GM23338 (cell line): Measurements from ENCODE around the gene SRP54. TPM values are rescaled to one million over a fixed set of nuclear protein-coding genes. Genes with fewer than 3 reads are reported as not detected.

Experiments used
- ATAC-seq: fragments of 200-7000 bp; cut with Tn5 transposase; 3 replicates; pipeline ENCODE4 v1.9.1; 2020
- DNase-seq: peaks from one replicate; pipeline ENCODE4 v3.0.0-alpha.2; 2015; ENCODE audit warnings: low spot score
- H2AFZ ChIP-seq: fragments of 200-600 bp; sonication (generic); 2 replicates; pipeline ENCODE4 v1.8.0; 2016; ENCODE audit warnings: antibody characterized with exemption, mild to moderate bottlenecking, moderate library complexity
- H3F3A ChIP-seq: fragments of 200-600 bp; sonication (generic); replicated peaks from 2 replicates; pipeline ENCODE4 v1.8.0; 2017; ENCODE audit warnings: antibody characterized with exemption, mixed run types, low read depth
- H3K27ac ChIP-seq: fragments of 200-600 bp; sonication (generic); 2 replicates; pipeline ENCODE4 v1.6.1; 2016; ENCODE audit warnings: low read depth
- H3K27me3 ChIP-seq: fragments of 200-600 bp; sonication (generic); 2 replicates; pipeline ENCODE4 v1.8.0; 2016; ENCODE audit warnings: mild to moderate bottlenecking, mixed run types, moderate library complexity; ENCODE audit not compliant: insufficient read depth
- H3K36me3 ChIP-seq: fragments of 200-600 bp; sonication (generic); 2 replicates; pipeline ENCODE4 v1.8.0; 2016; ENCODE audit warnings: mild to moderate bottlenecking; ENCODE audit not compliant: insufficient read depth
- H3K4me1 ChIP-seq: fragments of 200-600 bp; sonication (generic); 2 replicates; pipeline ENCODE4 v1.8.0; 2016; ENCODE audit warnings: mild to moderate bottlenecking, moderate library complexity; ENCODE audit not compliant: insufficient read depth
- H3K4me2 ChIP-seq: fragments of 200-600 bp; sonication (generic); 2 replicates; pipeline ENCODE4 v1.7.1; 2017; ENCODE audit warnings: mixed run types
- H3K4me3 ChIP-seq: fragments of 200-600 bp; sonication (generic); 2 replicates; pipeline ENCODE4 v1.6.1; 2016; ENCODE audit warnings: mixed run types
- H3K79me2 ChIP-seq: fragments of 200-600 bp; sonication (generic); replicated peaks from 2 replicates; pipeline ENCODE4 v1.8.0; 2017; ENCODE audit warnings: mild to moderate bottlenecking; ENCODE audit not compliant: insufficient read depth
- H3K9me2 ChIP-seq: fragments of 200-600 bp; sonication (generic); 2 replicates; pipeline ENCODE4 v1.8.0; 2017; ENCODE audit not compliant: insufficient read depth
- H4K20me1 ChIP-seq: fragments of 200-600 bp; sonication (generic); replicated peaks from 2 replicates; pipeline ENCODE4 v1.8.0; 2017; ENCODE audit warnings: mild to moderate bottlenecking; ENCODE audit not compliant: insufficient read depth
- H3K27ac Mint-ChIP-seq: 2 replicates; pipeline ENCODE4 v1.8.0; 2020; ENCODE audit warnings: inconsistent platforms, mild to moderate bottlenecking, moderate library complexity, mixed read lengths
- H3K27me3 Mint-ChIP-seq: 3 replicates; pipeline ENCODE4 v1.8.0; 2022; ENCODE audit warnings: low read depth, mild to moderate bottlenecking, moderate library complexity, mixed read lengths, inconsistent platforms; ENCODE audit not compliant: insufficient read depth, poor library complexity
- H3K36me3 Mint-ChIP-seq: 3 replicates; pipeline ENCODE4 v1.8.0; 2021; ENCODE audit warnings: low read depth, mild to moderate bottlenecking, inconsistent platforms, moderate library complexity, mixed read lengths
- H3K4me1 Mint-ChIP-seq: 3 replicates; pipeline ENCODE4 v1.8.0; 2020; ENCODE audit warnings: mild to moderate bottlenecking, inconsistent platforms, mixed read lengths
- H3K4me3 Mint-ChIP-seq: 3 replicates; pipeline ENCODE4 v1.8.0; 2021; ENCODE audit warnings: moderate library complexity, mild to moderate bottlenecking, inconsistent platforms, mixed read lengths
- H3K9me3 Mint-ChIP-seq: 3 replicates; pipeline ENCODE4 v1.8.0; 2020; ENCODE audit warnings: moderate library complexity, mild to moderate bottlenecking, inconsistent platforms, mixed read lengths
- CREB1 ChIP-seq: fragments of 250-450 bp; sonication (Bioruptor Pico); IDR thresholded peaks from 2 replicates; pipeline ENCODE4 v1.5.0; 2020; ENCODE audit warnings: low read depth, mild to moderate bottlenecking, moderate library complexity
- EZH2 ChIP-seq: fragments of 200-600 bp; sonication (generic); IDR thresholded peaks from one replicate; pipeline ENCODE4 v1.8.0; 2017; ENCODE audit warnings: antibody characterized with exemption, mild to moderate bottlenecking, low read depth; ENCODE audit not compliant: unreplicated experiment
- EZH2phosphoT487 ChIP-seq: fragments of 200-600 bp; sonication (generic); IDR thresholded peaks from one replicate; pipeline ENCODE4 v1.8.1; 2018; ENCODE audit warnings: antibody characterized with exemption; ENCODE audit not compliant: unreplicated experiment
- JUNB ChIP-seq: IDR thresholded peaks from one replicate; pipeline ENCODE4 v1.6.1; 2016; ENCODE audit warnings: antibody characterized with exemption; ENCODE audit not compliant: unreplicated experiment
- NANOG ChIP-seq: IDR thresholded peaks from 2 replicates; pipeline ENCODE4 v1.6.1; 2016; ENCODE audit warnings: antibody characterized with exemption, borderline replicate concordance
- POLR2AphosphoS5 ChIP-seq: IDR thresholded peaks from 2 replicates; pipeline ENCODE4 v1.6.1; 2016; ENCODE audit warnings: antibody characterized with exemption, low read depth
- REST ChIP-seq: IDR thresholded peaks from one replicate; pipeline ENCODE4 v1.6.1; 2018; ENCODE audit warnings: antibody characterized with exemption; ENCODE audit not compliant: unreplicated experiment
- STAT1 ChIP-seq: IDR thresholded peaks from one replicate; pipeline ENCODE4 v1.6.1; 2016; ENCODE audit warnings: antibody characterized with exemption; ENCODE audit not compliant: unreplicated experiment
- ZNF114 ChIP-seq: fragments of 250-450 bp; sonication (Bioruptor Pico); IDR thresholded peaks from 2 replicates; pipeline ENCODE4 v1.5.0; 2020; ENCODE audit warnings: mild to moderate bottlenecking, moderate library complexity
- ZNF331 ChIP-seq: fragments of 250-450 bp; sonication (Bioruptor Pico); IDR thresholded peaks from 2 replicates; pipeline ENCODE4 v1.5.0; 2020; ENCODE audit warnings: low read depth, mild to moderate bottlenecking, moderate library complexity
- ZNF462 ChIP-seq: fragments of 250-450 bp; sonication (Bioruptor Pico); IDR thresholded peaks from 2 replicates; pipeline ENCODE4 v1.5.0; 2020; ENCODE audit warnings: mild to moderate bottlenecking, moderate library complexity
- polyA plus RNA-seq: library from polyadenylated mRNA; unstranded; fragments of >200 nt; fragmentation: Nextera tagmentation; extraction: Ambion mirVana; gene quantifications from 2 replicates; pipeline ENCODE4 v1.2.1, GENCODE V29; 2016
- total RNA-seq: library from RNA; depleted of rRNA; stranded (reverse); fragments of >200 nt; shearing (Covaris generic); gene quantifications from 2 replicates; pipeline ENCODE4 v1.2.3, GENCODE V29; 2014

SRP54 gene
- total and polyA plus RNA-seq, 2 experiments from 2014 or later, result 60.4 to 77.5 TPM

- no peak for TF ChIP-seq EZH2
- TF ChIP-seq REST, result no peak
- no peak for TF ChIP-seq STAT1
- TF ChIP-seq CREB1 (CRISPR knock-in tag), result no peak
- TF ChIP-seq NANOG, result no peak
- no peak for TF ChIP-seq POLR2AphosphoS5
- no peak for TF ChIP-seq JUNB
Observed at GRCh38 chr14:34989762-34990161, 7.0 kb downstream of the SRP54 start (continued).

- H3K4me2 ChIP-seq, result no peak overlapping the region
- no peaks in the 10 kb centered on the region for H3F3A ChIP-seq
- H3K36me3 ChIP-seq, result peaks cover 5% of the 10 kb centered on the region; the same call in 1 of the 2 replicates
- no peak overlapping the region for H3K4me3 ChIP-seq
- no peak for ATAC-seq
- no peaks in the 10 kb centered on the region for H3K27me3 ChIP-seq
- no peak overlapping the region for H3K4me3 Mint-ChIP-seq
- H3K27ac Mint-ChIP-seq, result no peak overlapping the region
- no peak overlapping the region for H3K27ac ChIP-seq
- H3K9me3 Mint-ChIP-seq, result no peaks in the 10 kb centered on the region
- DNase-seq, result no peak
- no peaks in the 10 kb centered on the region for H3K9me2 ChIP-seq
- H3K4me1 ChIP-seq, result no peaks in the 10 kb centered on the region
- peaks cover 6% of the 10 kb centered on the region for H4K20me1 ChIP-seq
- H3K36me3 Mint-ChIP-seq, result no peaks in the 10 kb centered on the region
- H3K27me3 Mint-ChIP-seq, result no peaks in the 10 kb centered on the region
- no peak overlapping the region for H2AFZ ChIP-seq
- no peaks in the 10 kb centered on the region for H3K4me1 Mint-ChIP-seq
- H3K79me2 ChIP-seq, result peaks cover 78% of the 10 kb centered on the region
- TF ChIP-seq ZNF331 (no peak), REST (no peak), EZH2phosphoT487 (no peak), NANOG (no peak), ZNF114 (no peak), STAT1 (no peak), CREB1 (CRISPR knock-in tag) (no peak), ZNF462 (no peak), POLR2AphosphoS5 (no peak)
Observed at GRCh38 chr14:34993426-34993825, 10.6 kb downstream of the SRP54 start.
